ENCODE data around the gene CA10.

CA10 gene

GRCh38 chr17:51618476-51618875 is 540.0 kb downstream of the CA10 start:
- Mint-ChIP-seq H3K4me1 (ENCODE audit: low read depth) (no peaks in the 10 kb centered on the region), H3K9me3 (no peaks in the 10 kb centered on the region), H3K27me3 (peaks cover 41% of the 10 kb centered on the region), H3K4me3 (no peak overlapping the region), H3K36me3 (ENCODE audit: low read depth) (no peaks in the 10 kb centered on the region), H3K27ac (no peak overlapping the region)
- DNase-seq, result no peak

- Mint-ChIP-seq H3K27ac (no peak overlapping the region), H3K27me3 (peaks cover 38% of the 10 kb centered on the region), H3K4me1 (ENCODE audit: low read depth) (no peaks in the 10 kb centered on the region), H3K4me3 (no peak overlapping the region), H3K9me3 (no peaks in the 10 kb centered on the region), H3K36me3 (ENCODE audit: low read depth) (no peaks in the 10 kb centered on the region)
- no peak for DNase-seq
Observed at GRCh38 chr17:51617986-51618385, 540.5 kb downstream of the CA10 start.

GRCh38 chr17:51613255-51613654 is 545.3 kb downstream of the CA10 start:
- H3K36me3 Mint-ChIP-seq (ENCODE audit: low read depth), result no peaks in the 10 kb centered on the region
- peaks cover 3% of the 10 kb centered on the region for H3K4me1 Mint-ChIP-seq (ENCODE audit: low read depth)
- no peak for DNase-seq
- no peaks in the 10 kb centered on the region for H3K9me3 Mint-ChIP-seq
- H3K27me3 Mint-ChIP-seq, result peaks cover 11% of the 10 kb centered on the region
- no peak overlapping the region for H3K4me3 Mint-ChIP-seq
- H3K27ac Mint-ChIP-seq, result no peak overlapping the region

- Mint-ChIP-seq H3K27ac (no peak overlapping the region), H3K4me1 (ENCODE audit: low read depth) (peaks cover 3% of the 10 kb centered on the region), H3K9me3 (no peaks in the 10 kb centered on the region), H3K4me3 (no peak overlapping the region), H3K27me3 (peaks cover 6% of the 10 kb centered on the region), H3K36me3 (ENCODE audit: low read depth) (no peaks in the 10 kb centered on the region)
- DNase-seq, result no peak
Observed at GRCh38 chr17:51612692-51613091, 545.8 kb downstream of the CA10 start.

- Mint-ChIP-seq H3K36me3 (ENCODE audit: low read depth) (no peaks in the 10 kb centered on the region), H3K4me3 (no peak overlapping the region), H3K27me3 (no peaks in the 10 kb centered on the region), H3K4me1 (ENCODE audit: low read depth) (peaks cover 3% of the 10 kb centered on the region), H3K9me3 (no peaks in the 10 kb centered on the region), H3K27ac (no peak overlapping the region)
- no peak for DNase-seq
Observed at GRCh38 chr17:51611585-51611984, 546.9 kb downstream of the CA10 start.

- Mint-ChIP-seq H3K27me3 (no peaks in the 10 kb centered on the region), H3K4me1 (ENCODE audit: low read depth) (peaks cover 3% of the 10 kb centered on the region), H3K36me3 (ENCODE audit: low read depth) (no peaks in the 10 kb centered on the region), H3K4me3 (no peak overlapping the region), H3K9me3 (no peaks in the 10 kb centered on the region), H3K27ac (no peak overlapping the region)
- DNase-seq, result no peak
Observed at GRCh38 chr17:51610834-51611233, 547.7 kb downstream of the CA10 start.

- no peaks in the 10 kb centered on the region for H3K27me3 Mint-ChIP-seq
- H3K27ac Mint-ChIP-seq, result no peak overlapping the region
- no peaks in the 10 kb centered on the region for H3K36me3 Mint-ChIP-seq (ENCODE audit: low read depth)
- no peaks in the 10 kb centered on the region for H3K9me3 Mint-ChIP-seq
- DNase-seq, result no peak
- H3K4me3 Mint-ChIP-seq, result no peak overlapping the region
- peaks cover 3% of the 10 kb centered on the region for H3K4me1 Mint-ChIP-seq (ENCODE audit: low read depth)
Observed at GRCh38 chr17:51610155-51610554, 548.4 kb downstream of the CA10 start.

- H3K27ac Mint-ChIP-seq, result no peak overlapping the region
- H3K36me3 Mint-ChIP-seq (ENCODE audit: low read depth), result no peaks in the 10 kb centered on the region
- no peaks in the 10 kb centered on the region for H3K9me3 Mint-ChIP-seq
Observed at GRCh38 chr17:51608251-51608933, 550.1 kb downstream of the CA10 start.

GRCh38 chr17:51607512-51607911 is 551.0 kb downstream of the CA10 start:
- Mint-ChIP-seq H3K27me3 (no peaks in the 10 kb centered on the region), H3K9me3 (no peaks in the 10 kb centered on the region), H3K27ac (no peak overlapping the region), H3K36me3 (ENCODE audit: low read depth) (no peaks in the 10 kb centered on the region), H3K4me3 (no peak overlapping the region), H3K4me1 (ENCODE audit: low read depth) (peaks cover 3% of the 10 kb centered on the region)
- no peak for DNase-seq

More at GRCh38 chr17:51608251-51608933, 550.1 kb downstream of the CA10 start:
- H3K4me1 Mint-ChIP-seq (ENCODE audit: low read depth), result peaks cover 3% of the 10 kb centered on the region
- H3K4me3 Mint-ChIP-seq, result no peak overlapping the region
- DNase-seq, result no peak
- H3K27me3 Mint-ChIP-seq, result no peaks in the 10 kb centered on the region

GRCh38 chr17:51604299-51605020 is 554.1 kb downstream of the CA10 start:
- Mint-ChIP-seq H3K9me3 (no peaks in the 10 kb centered on the region), H3K27me3 (no peaks in the 10 kb centered on the region), H3K4me1 (ENCODE audit: low read depth) (no peaks in the 10 kb centered on the region), H3K27ac (no peak overlapping the region), H3K36me3 (ENCODE audit: low read depth) (no peaks in the 10 kb centered on the region), H3K4me3 (no peak overlapping the region)
- DNase-seq, result no peak

GRCh38 chr17:51601622-51602261 is 556.8 kb downstream of the CA10 start:
- H3K9me3 Mint-ChIP-seq, result no peaks in the 10 kb centered on the region
- no peaks in the 10 kb centered on the region for H3K4me1 Mint-ChIP-seq (ENCODE audit: low read depth)
- H3K27me3 Mint-ChIP-seq, result no peaks in the 10 kb centered on the region
- no peaks in the 10 kb centered on the region for H3K36me3 Mint-ChIP-seq (ENCODE audit: low read depth)
- no peak for DNase-seq
- no peak overlapping the region for H3K4me3 Mint-ChIP-seq
- H3K27ac Mint-ChIP-seq, result no peak overlapping the region

GRCh38 chr17:51598824-51599223 is 559.7 kb downstream of the CA10 start:
- no peaks in the 10 kb centered on the region for H3K9me3 Mint-ChIP-seq
- H3K4me1 Mint-ChIP-seq (ENCODE audit: low read depth), result no peaks in the 10 kb centered on the region
- no peak for DNase-seq
- H3K27ac Mint-ChIP-seq, result no peak overlapping the region
- no peaks in the 10 kb centered on the region for H3K36me3 Mint-ChIP-seq (ENCODE audit: low read depth)
- H3K27me3 Mint-ChIP-seq, result no peaks in the 10 kb centered on the region
- H3K4me3 Mint-ChIP-seq, result no peak overlapping the region

GRCh38 chr17:51597345-51597744 is 561.2 kb downstream of the CA10 start:
- Mint-ChIP-seq H3K27ac (no peak overlapping the region), H3K9me3 (no peaks in the 10 kb centered on the region), H3K4me3 (no peak overlapping the region), H3K27me3 (no peaks in the 10 kb centered on the region), H3K36me3 (ENCODE audit: low read depth) (no peaks in the 10 kb centered on the region), H3K4me1 (ENCODE audit: low read depth) (no peaks in the 10 kb centered on the region)
- DNase-seq, result no peak

GRCh38 chr17:51595826-51596398 is 562.6 kb downstream of the CA10 start:
- no peak overlapping the region for H3K4me3 Mint-ChIP-seq
- no peaks in the 10 kb centered on the region for H3K4me1 Mint-ChIP-seq (ENCODE audit: low read depth)
- H3K27ac Mint-ChIP-seq, result no peak overlapping the region
- H3K9me3 Mint-ChIP-seq, result no peaks in the 10 kb centered on the region
- no peaks in the 10 kb centered on the region for H3K36me3 Mint-ChIP-seq (ENCODE audit: low read depth)
- H3K27me3 Mint-ChIP-seq, result no peaks in the 10 kb centered on the region
- no peak for DNase-seq
